ENCODE data around the gene UTS2. TPM values are rescaled to one million over a fixed set of nuclear protein-coding genes. Genes with fewer than 3 reads are reported as not detected.

UTS2 gene
- total and polyA plus RNA-seq, 4 donors, result 0.28 TPM; not detected in 3

GRCh38 chr1:7879228-7879627 lies 26.4 kb upstream of the UTS2 start:
- H3K9me3 ChIP-seq (ENCODE audit: control insufficient read depth in 4 of 4, low read length in 3 of 4), result peaks cover 0 to 5% (median under 1%) of the 10 kb centered on the region in 4 donors
- no peak overlapping the region for H3K4me3 ChIP-seq (ENCODE audit: low read depth in 1 of 3, low read length in 3 of 3)
- H3K27me3 ChIP-seq (ENCODE audit: control insufficient read depth in 4 of 4, insufficient read depth in 4 of 4, low read length in 3 of 4), result peaks cover 0 to 3% (median 0%) of the 10 kb centered on the region in 4 donors
- TF ChIP-seq HNF4G (IDR thresholded peaks at IDR 0.05) (no peak), REST (IDR thresholded peaks at IDR 0.05) (no peak), GABPA (IDR thresholded peaks at IDR 0.05 in 1 of 2, conservative IDR thresholded peaks at IDR 0.05 in 1 of 2) (no peak), TAF1 (conservative IDR thresholded peaks at IDR 0.05) (no peak), SP1 (IDR thresholded peaks at IDR 0.05) (no peak), FOXA2 (IDR thresholded peaks at IDR 0.05) (no peak), RXRA (IDR thresholded peaks at IDR 0.05) (no peak), FOXA1 (IDR thresholded peaks at IDR 0.05) (no peak), JUND (IDR thresholded peaks at IDR 0.05) (no peak), HNF4A (conservative IDR thresholded peaks at IDR 0.05) (no peak), CTCF (IDR thresholded peaks at IDR 0.05; ENCODE audit: low read depth, low read length, missing input control) (no peak), RAD21 (IDR thresholded peaks at IDR 0.05) (no peak), NR2F2 (IDR thresholded peaks at IDR 0.05) (no peak), YY1 (IDR thresholded peaks at IDR 0.05) (no peak), EGR1 (IDR thresholded peaks at IDR 0.05; ENCODE audit: low read depth in 2 of 2) (no peak)
- TF ChIP-seq, protein P1, sequence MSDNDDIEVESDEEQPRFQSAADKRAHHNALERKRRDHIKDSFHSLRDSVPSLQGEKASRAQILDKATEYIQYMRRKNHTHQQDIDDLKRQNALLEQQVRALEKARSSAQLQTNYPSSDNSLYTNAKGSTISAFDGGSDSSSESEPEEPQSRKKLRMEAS (IDR thresholded peaks at IDR 0.05), result no peak
- TF ChIP-seq, protein P2, sequence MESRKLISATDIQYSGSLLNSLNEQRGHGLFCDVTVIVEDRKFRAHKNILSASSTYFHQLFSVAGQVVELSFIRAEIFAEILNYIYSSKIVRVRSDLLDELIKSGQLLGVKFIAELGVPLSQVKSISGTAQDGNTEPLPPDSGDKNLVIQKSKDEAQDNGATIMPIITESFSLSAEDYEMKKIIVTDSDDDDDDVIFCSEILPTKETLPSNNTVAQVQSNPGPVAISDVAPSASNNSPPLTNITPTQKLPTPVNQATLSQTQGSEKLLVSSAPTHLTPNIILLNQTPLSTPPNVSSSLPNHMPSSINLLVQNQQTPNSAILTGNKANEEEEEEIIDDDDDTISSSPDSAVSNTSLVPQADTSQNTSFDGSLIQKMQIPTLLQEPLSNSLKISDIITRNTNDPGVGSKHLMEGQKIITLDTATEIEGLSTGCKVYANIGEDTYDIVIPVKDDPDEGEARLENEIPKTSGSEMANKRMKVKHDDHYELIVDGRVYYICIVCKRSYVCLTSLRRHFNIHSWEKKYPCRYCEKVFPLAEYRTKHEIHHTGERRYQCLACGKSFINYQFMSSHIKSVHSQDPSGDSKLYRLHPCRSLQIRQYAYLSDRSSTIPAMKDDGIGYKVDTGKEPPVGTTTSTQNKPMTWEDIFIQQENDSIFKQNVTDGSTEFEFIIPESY (IDR thresholded peaks at IDR 0.05), result no peak
- TF ChIP-seq, protein P3, sequence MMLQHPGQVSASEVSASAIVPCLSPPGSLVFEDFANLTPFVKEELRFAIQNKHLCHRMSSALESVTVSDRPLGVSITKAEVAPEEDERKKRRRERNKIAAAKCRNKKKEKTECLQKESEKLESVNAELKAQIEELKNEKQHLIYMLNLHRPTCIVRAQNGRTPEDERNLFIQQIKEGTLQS (IDR thresholded peaks at IDR 0.05), result no peak
- H3K9ac ChIP-seq (ENCODE audit: low read depth in 1 of 2, low read length in 2 of 2), result no peak overlapping the region
- H3K27ac ChIP-seq (ENCODE audit: low read depth in 1 of 2, low read length in 2 of 2), result no peak overlapping the region
- 82% methylated on average over 3 of the region's 3 CpGs for WGBS
- no peak for DNase-seq (ENCODE audit: low spot score)
- H3K4me1 ChIP-seq (ENCODE audit: control insufficient read depth in 4 of 4, insufficient read depth in 4 of 4, low read length in 3 of 4), result no peaks in the 10 kb centered on the region
- H3K36me3 ChIP-seq (ENCODE audit: control insufficient read depth in 4 of 4, insufficient read depth in 3 of 4, low read depth in 1 of 4, low read length in 3 of 4), result no peaks in the 10 kb centered on the region

All from liver (tissue), 9 donors.